HG02798 (cell line): ENCODE data around the gene CXCL5.
"Not testable (repeated sequence)": the region's sequence is repeated elsewhere in the genome, so short reads cannot be mapped to it uniquely, and the experiment has no call there.

ENCODE experiments used
- ATAC-seq: cut with Tn5 transposase; IDR thresholded peaks from one replicate; pipeline ENCODE4 v1.9.1; 2021; ENCODE audit warnings: mild to moderate bottlenecking; ENCODE audit not compliant: unreplicated experiment, poor library complexity

The CXCL5 gene

GRCh38 chr4:74016068-74016467 lies 17.6 kb upstream of the CXCL5 start:
- no peak for ATAC-seq

- no peak for ATAC-seq
Measured at GRCh38 chr4:74015126-74015780, 16.8 kb upstream of the CXCL5 start.

- no peak for ATAC-seq
Measured at GRCh38 chr4:74014332-74014731, 15.9 kb upstream of the CXCL5 start.

- ATAC-seq: no peak
Measured at GRCh38 chr4:74013264-74013663, 14.8 kb upstream of the CXCL5 start.

- ATAC-seq: no peak
Measured at GRCh38 chr4:74012130-74012529, 13.7 kb upstream of the CXCL5 start.

- ATAC-seq: no peak
Measured at GRCh38 chr4:74009307-74009706, 10.8 kb upstream of the CXCL5 start.

GRCh38 chr4:74006009-74006476 lies 7.6 kb upstream of the CXCL5 start:
- no peak for ATAC-seq

- ATAC-seq: no peak
Measured at GRCh38 chr4:74005528-74005927, 7.1 kb upstream of the CXCL5 start.

- no peak for ATAC-seq
Measured at GRCh38 chr4:74004668-74005067, 6.2 kb upstream of the CXCL5 start.

- ATAC-seq: no peak
Measured at GRCh38 chr4:74000301-74000700, 1.8 kb upstream of the CXCL5 start.

GRCh38 chr4:73992050-73992449 lies 6.4 kb downstream of the CXCL5 start:
- ATAC-seq: no peak

- ATAC-seq: no peak
Measured at GRCh38 chr4:73991742-73992000, 6.8 kb downstream of the CXCL5 start.

- no peak for ATAC-seq
Measured at GRCh38 chr4:73990988-73991741, 7.3 kb downstream of the CXCL5 start.

GRCh38 chr4:73989928-73990327 lies 8.5 kb downstream of the CXCL5 start:
- no peak for ATAC-seq

- ATAC-seq: no peak
Measured at GRCh38 chr4:73989031-73989430, 9.4 kb downstream of the CXCL5 start.

- ATAC-seq: no peak
Measured at GRCh38 chr4:73988061-73988460, 10.4 kb downstream of the CXCL5 start, which contains the start of gene PPBP. TSS of gene PPBP (minus strand) at chr4:73988190. CDS start at chr4:73988103, 87 bp downstream.

- ATAC-seq: no peak
Measured at GRCh38 chr4:73985528-73985852, 13.0 kb downstream of the CXCL5 start.

GRCh38 chr4:73984736-73985527 lies 13.5 kb downstream of the CXCL5 start:
- no peak for ATAC-seq

- not testable (repeated sequence) for ATAC-seq
Measured at GRCh38 chr4:73981175-73981574, 17.3 kb downstream of the CXCL5 start.

GRCh38 chr4:73979407-73979957 lies 19.0 kb downstream of the CXCL5 start:
- no peak for ATAC-seq

- no peak for ATAC-seq
Measured at GRCh38 chr4:73978886-73979285, 19.6 kb downstream of the CXCL5 start.
